DLD1 (cell line): Measurements from ENCODE around the gene CCN6.

Experiments
- in situ Hi-C: cut with HindIII; loops from 2 replicates; pipeline ENCODE4 v1.10.0; 2017; ENCODE audit warnings: low sequenced_read_pairs

CCN6 gene

GRCh38 chr6:112054001-112054400 lies at the start of gene CCN6:
TSS of gene CCN6 (plus strand) at chr6:112054104. CDS start at chr6:112054358, 254 bp downstream.
- in situ Hi-C loops: no loop called here

- in situ Hi-C loops: no loop called here
Observed at GRCh38 chr6:112004201-112005012, 49.5 kb upstream of the CCN6 start.

GRCh38 chr6:112005013-112005371 lies 48.9 kb upstream of the CCN6 start:
- in situ Hi-C loops: no loop called here

- in situ Hi-C loops: no loop called here
Observed at GRCh38 chr6:112007254-112007653, 46.6 kb upstream of the CCN6 start.

- in situ Hi-C loops: no loop called here
Observed at GRCh38 chr6:112007805-112008204, 46.1 kb upstream of the CCN6 start.

- in situ Hi-C loops: no loop called here
Observed at GRCh38 chr6:112008482-112008881, 45.4 kb upstream of the CCN6 start.

GRCh38 chr6:112010328-112010727 lies 43.6 kb upstream of the CCN6 start:
- in situ Hi-C loops: no loop called here

- in situ Hi-C loops: no loop called here
Observed at GRCh38 chr6:112013051-112013450, 40.9 kb upstream of the CCN6 start.

- in situ Hi-C loops: no loop called here
Observed at GRCh38 chr6:112014483-112014882, 39.4 kb upstream of the CCN6 start.

GRCh38 chr6:112015725-112016124 lies 38.2 kb upstream of the CCN6 start:
- in situ Hi-C loops: no loop called here

- in situ Hi-C loops: no loop called here
Observed at GRCh38 chr6:112016320-112016719, 37.6 kb upstream of the CCN6 start.

- in situ Hi-C loops: no loop called here
Observed at GRCh38 chr6:112017169-112017568, 36.7 kb upstream of the CCN6 start.

GRCh38 chr6:112017760-112018537 lies 36.0 kb upstream of the CCN6 start:
- in situ Hi-C loops: no loop called here

GRCh38 chr6:112018619-112019416 lies 35.1 kb upstream of the CCN6 start:
- in situ Hi-C loops: no loop called here

GRCh38 chr6:112019589-112019988 lies 34.3 kb upstream of the CCN6 start:
- in situ Hi-C loops: no loop called here

- in situ Hi-C loops: no loop called here
Observed at GRCh38 chr6:112021691-112022310, 32.1 kb upstream of the CCN6 start.

GRCh38 chr6:112022749-112023148 lies 31.2 kb upstream of the CCN6 start:
- in situ Hi-C loops: no loop called here

GRCh38 chr6:112024464-112024863 lies 29.4 kb upstream of the CCN6 start:
- in situ Hi-C loops: no loop called here

GRCh38 chr6:112026933-112027332 lies 27.0 kb upstream of the CCN6 start:
- in situ Hi-C loops: no loop called here

GRCh38 chr6:112027942-112028674 lies 25.8 kb upstream of the CCN6 start:
- in situ Hi-C loops: no loop called here
